Activated gamma-delta T cell treated with Interleukin-2 at 50 U/mL for 16 hours (primary cell): ENCODE results near the gene TMEM59.
"Not testable (repeated sequence)": the region's sequence is repeated elsewhere in the genome, so short reads cannot be mapped to it uniquely, and the experiment has no call there.

ENCODE experiments used
- DNase-seq: peaks from one replicate; pipeline ENCODE4 v3.0.0-alpha.2; 2020

Gene TMEM59, protein sequence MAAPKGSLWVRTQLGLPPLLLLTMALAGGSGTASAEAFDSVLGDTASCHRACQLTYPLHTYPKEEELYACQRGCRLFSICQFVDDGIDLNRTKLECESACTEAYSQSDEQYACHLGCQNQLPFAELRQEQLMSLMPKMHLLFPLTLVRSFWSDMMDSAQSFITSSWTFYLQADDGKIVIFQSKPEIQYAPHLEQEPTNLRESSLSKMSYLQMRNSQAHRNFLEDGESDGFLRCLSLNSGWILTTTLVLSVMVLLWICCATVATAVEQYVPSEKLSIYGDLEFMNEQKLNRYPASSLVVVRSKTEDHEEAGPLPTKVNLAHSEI

DNA sequence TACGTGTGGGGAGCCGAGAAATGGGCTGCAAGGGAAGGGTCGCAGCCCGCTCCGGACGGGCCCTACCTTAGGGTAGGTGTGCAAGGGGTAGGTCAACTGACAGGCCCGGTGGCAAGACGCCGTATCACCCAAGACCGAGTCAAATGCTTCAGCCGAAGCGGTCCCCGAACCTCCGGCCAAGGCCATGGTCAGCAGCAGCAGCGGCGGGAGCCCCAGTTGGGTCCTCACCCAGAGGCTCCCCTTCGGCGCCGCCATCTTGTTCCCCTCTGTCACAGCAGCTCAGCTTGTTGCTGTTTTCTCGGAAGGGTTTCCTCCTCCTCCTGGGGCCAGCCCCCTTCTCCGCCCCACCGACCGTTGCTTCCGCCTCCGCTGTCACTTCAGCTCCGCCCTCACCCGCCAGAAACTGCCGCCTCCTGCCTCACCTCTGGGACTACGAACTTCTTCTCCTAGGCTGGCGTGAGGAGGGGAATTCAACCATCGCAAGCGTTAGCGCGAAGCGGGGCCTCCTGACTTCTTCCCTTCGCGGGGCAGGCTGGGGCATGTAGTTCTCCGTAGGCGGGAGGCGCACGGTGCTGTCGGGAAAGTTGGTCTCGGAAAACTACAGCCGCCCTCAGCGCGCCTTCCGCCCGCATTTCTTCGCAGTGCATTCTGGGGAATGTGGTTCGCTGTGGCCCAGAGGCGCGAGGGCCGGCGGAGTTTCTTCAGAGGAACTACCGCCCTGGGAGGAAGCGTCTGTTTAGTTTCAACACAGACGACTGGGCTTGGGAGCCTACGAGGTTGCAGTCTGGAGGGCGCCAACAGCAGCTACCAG, at the start of gene TMEM59, which contains the start of gene TCEANC2:
TSS of gene TMEM59 (minus strand) at position 271 of the 811 bp plus-strand sequence. CDS start at position 255, 16 bp downstream.
TSS of gene TCEANC2 (plus strand) at position 675 of the 811 bp plus-strand sequence. CDS start 815 bp downstream, outside the sequence.
- DNase-seq: peak; percentile 96

DNA sequence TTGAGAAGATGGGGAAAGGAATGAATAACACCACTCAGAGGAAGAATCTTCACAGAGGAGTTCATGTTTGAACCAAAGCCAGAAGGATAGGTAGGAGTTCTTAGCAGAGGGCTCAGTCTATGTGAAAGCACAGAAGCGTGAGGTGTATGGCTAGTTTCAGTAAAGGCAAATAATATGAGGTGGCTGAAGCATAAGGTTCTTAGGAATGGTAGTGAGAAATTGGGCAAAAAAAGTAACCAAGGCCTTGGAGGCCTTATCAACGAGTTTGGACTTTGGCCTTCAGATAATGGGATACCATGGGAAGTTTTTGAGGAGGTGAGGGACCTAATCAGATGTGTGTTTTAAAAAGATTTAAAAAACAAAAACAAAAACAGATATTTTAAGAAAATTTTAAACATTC, 47.5 kb upstream of the TMEM59 start:
- no peak for DNase-seq

DNA sequence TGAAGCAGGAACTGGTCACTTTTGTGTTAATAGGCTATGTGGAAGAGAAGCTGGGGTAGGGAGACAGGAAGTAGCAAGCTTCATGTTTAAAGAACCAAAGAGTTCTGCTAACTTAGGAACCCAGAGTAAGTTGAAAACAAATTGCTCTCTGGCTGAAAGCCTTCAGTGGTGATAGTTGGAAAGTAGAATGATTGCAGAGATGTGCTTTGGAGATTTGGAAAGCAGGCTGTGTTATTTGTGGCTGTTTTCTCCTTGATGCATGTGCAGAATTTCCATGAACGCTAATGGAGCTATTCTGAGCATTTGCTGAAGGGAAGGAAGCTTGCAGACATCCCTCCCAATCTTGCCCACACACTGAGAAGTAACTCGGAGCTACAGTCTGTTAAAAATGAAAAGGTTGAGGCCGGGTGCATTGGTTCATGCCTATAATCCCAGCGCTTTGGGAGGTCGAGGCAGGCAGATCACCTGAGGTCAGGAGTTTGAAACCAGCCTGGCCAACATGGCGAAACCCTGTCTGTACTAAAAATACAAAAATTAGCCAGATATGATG, 46.1 kb upstream of the TMEM59 start:
- DNase-seq: no peak

DNA sequence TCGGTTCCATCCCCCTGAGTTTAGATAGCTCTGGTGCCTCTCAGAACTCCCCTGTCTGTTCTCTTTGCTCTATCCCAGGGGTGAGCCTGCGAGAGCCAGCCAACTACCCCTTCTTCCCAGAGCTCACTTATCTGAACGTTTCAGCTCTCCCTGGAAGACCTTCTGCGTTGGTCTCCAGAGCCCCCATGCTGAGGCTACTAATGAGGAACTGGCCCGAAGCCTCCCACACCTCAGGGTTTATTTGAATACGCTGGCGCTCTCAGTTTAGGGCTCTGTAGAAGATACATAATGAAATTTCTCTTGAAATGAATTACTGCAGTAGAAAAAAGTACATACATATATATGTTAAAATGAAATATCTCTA, 43.9 kb upstream of the TMEM59 start:
- DNase-seq: no peak

DNA sequence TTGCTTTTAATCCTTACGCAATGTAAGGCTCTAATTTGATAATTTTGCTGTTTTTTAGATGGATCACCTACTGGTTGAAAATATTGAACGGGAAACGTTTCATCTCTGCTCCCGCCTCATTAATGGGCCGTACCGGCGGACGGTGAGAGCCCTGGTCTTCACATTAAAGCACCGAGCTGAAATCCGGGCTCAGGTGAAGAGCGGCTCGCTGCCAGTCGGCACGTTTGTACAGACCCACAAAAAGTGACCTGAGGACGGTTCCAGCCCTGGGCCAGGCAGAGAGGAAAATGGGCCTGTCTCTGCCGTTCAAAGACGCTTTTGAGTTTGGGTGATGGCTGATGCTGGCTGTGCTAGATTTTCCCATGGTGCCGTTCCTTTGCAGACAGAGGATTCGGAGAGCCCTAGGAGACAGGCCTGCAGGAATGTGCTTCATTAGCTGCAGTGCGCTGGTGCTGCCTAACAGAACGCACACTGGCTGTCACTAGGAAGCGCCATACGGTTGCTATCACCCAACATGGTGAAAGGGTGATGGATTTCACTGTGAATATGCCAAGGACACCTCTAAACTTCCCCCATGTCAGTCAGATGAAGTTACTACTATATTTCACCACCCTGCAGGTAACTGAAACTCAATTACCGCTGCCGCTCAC, 43.3 kb upstream of the TMEM59 start:
- DNase-seq: no peak

DNA sequence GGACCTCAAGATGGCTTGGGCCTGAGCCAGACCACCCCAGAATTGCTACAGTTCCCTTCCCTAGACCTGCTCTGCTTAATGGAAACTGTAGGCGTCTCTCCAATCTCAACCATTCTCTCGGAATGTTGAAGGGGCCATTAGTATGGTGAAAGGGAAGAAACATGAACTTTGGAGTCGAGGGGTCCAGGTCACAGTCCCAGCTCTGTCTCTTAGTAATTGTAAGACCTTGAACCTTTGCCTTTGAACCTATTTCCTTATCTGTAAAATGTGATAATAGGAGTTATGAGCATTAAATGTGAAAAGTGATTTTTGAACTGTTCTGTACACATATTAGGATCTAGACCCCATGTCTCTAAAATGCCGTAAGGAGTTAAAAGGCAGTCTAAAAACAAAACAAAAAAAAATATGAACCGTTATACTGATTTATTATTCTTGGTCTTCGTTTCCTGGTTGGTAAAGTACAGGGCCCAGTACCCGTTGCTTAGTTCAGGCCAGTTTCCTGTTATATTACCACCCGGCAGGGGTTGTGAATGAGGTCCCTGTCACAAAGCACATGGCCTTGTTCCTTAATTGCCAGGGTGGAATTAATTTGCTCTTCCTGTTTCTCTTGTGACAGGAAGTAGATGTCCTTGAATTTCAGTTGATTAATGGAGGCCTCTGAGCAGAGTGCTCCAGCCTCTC, 42.7 kb upstream of the TMEM59 start:
- no peak for DNase-seq

DNA sequence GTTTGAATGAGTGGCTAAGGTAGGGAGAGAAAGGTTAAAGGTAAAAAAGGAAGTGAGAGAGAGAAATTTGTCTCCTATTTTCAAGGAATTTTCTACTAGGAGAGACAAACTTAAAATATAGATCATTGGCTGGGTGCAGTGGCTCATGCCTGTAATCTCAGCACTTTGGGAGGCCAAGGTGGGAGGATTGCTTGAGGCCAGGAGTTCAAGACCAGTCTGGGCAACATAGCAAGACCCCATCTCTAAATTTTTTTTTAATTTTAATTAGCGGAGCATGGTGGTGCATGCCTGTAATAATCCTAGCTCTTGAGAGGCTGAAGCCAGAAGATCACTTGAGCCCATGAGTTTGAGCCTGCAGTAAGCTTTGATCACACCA, 41.7 kb upstream of the TMEM59 start:
- DNase-seq: not testable (repeated sequence)

DNA sequence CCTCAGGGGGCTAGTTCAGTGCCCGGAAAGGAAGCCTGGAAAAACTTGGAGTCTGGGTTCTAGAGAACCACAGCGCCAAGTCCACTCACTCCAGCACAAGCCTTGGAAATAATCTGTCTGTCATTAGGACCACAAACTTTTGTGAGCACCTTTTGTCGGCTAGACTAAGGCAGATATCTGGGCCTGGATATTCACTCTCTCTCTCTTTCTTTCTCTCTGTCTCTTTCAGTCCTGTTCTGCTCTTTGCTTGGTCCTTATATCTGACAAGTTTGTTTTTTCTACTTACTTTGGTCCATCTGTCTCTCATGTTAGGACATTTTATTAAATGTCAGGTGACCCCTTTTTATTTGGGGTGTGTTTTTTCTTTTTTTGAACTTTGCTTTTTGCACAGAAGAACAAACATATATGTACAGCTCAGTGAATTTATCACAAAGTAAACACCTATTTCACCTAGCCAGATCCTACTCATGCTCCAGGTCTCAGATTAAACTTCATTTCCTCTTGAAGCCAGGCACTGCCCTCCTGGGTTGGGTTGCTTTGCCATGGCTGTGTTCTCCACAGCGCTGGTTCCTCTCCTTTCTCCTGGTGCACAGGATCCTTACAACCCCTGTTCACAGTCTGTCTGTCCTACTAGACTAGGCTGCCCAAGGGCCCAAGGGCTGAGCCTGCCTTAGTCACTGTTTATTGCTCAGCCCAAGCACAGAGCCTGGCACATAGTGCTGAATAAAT, 41.2 kb upstream of the TMEM59 start:
- no peak for DNase-seq

DNA sequence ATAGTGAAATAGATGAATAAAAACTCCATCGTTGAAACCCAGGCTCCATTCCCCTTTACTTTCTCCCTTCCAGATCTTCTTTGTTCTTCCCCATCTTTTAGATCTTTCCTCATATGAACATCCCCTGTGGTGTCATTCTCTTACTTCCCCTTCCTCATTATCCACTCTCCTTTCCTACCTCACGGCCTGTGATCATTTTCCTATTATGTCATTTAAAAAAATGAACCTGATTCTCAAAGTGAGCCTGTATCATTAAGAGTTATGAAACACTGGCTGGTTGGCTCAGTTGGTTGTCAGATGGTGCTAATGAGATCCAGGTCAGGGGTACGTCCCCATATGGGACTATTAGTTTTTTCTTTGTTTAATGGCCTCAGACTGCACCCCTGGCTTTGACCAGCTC, 38.7 kb upstream of the TMEM59 start:
- no peak for DNase-seq

DNA sequence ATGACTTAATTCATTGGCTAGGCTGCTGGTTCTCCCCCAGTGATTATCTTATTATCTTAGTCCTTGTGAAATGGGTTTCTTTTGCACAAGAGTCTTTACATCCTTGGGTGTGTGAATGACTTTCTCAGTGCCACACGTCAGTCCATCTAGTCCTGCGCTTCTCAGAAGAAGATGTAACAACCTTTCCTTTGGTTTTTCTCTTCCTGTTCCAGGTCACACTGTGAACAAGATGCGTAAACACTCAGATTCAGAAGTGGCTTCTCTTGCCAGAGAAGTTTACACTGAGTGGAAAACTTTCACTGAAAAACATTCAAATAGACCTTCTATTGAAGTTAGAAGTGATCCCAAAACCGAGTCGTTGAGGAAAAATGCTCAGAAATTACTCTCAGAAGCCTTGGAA, 35.4 kb upstream of the TMEM59 start:
- no peak for DNase-seq

DNA sequence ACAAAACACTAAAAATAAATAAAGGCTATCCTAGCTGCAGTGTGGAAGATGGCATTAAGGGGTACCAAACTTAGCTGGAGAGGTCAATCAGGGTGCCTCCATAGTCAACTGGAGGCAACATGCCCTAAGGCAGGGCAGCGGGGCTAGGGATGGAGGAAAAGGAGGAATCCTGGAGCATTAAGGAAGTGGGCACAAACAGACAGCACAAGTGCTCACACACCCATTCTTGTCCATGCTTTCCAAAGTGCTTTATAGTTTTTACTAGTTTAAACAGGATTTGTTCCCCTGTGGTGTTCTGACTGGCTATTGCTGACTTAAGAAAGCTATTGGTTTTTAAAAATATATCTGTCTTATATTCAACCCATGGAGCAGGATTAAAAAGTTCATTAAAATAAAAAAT, 33.8 kb upstream of the TMEM59 start:
- DNase-seq: no peak

DNA sequence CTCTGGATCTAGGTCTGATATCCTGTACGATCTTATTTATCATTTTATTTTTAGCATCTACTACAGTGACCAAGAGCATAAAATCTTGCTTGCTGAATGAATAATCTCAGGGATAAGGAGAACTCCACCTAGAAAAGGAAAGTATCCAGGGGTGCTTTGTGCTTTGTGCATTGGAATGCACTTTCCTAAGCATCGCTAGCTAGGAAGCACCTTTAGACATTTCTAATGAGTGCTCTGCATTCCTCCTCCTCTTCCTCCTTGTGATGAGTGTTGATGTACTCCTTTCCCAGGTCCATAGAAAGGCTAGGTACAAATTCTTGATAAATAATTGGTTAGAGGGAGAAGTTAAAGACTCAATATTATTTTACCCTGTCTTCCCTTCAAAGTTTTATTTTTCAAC, 31.8 kb upstream of the TMEM59 start:
- no peak for DNase-seq

DNA sequence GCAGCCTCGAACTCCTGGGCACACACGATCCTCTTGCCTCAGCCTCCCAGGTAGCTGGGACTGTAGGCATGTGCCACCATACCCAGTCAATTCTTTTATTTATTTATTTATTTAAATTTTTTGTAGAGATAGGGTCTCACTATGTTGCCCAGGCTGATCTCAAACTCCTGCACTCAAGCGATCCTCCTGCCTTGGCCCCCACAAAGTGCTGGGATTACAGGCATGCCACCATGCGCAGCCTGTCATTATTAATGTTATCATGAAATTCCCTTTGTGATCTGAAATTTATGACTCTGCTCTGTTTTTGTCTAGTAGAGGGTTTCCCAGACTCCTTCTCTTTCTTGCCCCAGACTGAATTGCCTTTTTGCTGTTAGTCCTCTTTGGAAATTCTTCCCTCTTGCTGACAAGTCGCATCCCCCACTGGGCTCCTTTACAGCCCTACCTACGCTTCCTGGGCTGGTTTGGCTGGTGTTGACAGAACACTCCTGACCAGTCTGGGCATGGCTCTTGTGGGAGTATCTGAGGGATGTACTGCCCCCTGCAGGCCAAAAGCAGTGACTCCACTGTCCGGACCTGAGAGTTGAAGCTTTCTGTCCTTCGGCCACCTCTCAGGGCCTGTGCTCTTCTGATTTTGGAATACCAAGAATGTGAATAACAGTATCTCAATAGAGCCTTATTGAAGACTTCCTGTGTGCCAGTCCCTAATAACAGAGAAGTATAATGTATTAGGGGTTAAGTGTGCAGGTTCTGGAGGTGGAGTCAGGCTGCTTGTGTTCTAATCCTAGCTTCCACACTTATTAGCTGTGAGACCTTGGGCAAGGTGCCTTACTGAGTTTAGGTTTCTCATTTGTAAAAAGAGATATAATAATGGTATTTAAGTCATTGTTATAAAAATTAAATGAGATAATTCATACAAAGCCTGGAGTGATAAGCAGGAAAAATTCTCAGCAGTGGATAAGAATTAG, 28.6 kb upstream of the TMEM59 start:
- peak; percentile 42 for DNase-seq

DNA sequence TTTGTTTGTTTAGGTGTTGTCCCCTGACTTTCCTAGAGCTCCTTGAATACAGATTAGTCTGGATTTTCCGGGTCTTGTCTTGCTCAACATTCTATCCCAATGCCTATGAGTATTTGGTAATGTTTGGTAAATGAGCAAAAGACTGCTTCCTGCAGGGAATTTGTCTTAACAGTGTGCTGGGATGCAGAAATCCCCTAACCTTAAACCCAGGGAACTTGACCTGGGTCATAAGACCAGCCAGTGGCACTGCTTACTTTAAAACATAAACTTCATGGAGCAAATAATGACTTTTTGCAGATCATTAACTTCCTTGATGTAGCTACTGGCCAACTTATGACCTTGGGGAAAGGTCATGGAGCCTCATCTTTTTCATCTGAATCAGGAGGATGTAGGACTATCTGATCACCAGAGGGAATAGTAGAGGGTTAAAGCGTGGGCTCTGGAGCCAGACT, 27.6 kb upstream of the TMEM59 start:
- DNase-seq: no peak

DNA sequence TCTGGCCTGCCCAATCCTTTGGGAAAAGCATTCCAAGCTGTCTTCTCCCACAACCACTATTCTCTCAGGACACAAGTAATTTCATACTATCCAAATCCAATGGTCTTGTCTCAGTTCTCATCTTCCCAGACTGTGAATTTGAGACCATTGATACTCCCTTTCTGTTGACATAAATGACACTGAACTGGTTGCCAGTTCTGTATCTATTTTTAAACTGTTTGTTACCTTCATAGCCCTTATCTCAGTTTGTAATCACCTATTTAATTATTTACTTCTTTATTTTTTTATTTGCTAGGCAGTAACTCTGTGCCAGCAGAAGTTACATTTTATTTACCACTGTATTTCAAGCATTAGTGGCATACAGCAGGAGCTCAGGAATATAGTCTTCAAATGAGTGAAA, 24.4 kb upstream of the TMEM59 start:
- no peak for DNase-seq

DNA sequence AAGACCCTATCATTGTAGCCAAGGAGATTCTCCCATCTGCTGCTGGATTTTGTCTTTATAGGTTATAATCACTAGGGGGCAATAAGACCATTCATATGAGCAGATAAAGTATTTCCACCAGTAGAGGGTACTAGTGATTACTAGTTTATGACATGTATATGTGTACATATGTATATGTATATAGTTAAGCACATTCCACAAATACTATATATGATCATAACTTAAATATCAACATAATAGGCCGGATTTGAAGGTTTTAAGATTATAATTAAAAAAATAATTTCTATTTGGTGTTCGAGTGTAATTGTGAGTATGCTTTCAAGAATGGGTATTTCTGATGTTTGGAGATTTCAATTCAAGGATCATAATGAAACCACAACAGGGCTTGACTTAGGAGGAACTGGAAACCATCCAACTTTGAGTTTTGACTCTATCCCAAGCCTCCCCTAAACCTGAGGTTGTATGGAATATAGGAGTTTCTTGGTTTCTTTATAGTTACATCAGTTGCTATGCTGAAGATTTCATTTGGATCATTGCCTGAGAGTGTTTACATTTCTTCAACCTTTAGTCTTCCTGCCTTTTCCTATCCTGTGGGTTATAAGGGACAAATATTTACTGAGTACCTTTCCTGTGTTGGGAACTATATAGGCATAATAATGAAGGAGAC, 17.3 kb upstream of the TMEM59 start:
- DNase-seq: no peak

DNA sequence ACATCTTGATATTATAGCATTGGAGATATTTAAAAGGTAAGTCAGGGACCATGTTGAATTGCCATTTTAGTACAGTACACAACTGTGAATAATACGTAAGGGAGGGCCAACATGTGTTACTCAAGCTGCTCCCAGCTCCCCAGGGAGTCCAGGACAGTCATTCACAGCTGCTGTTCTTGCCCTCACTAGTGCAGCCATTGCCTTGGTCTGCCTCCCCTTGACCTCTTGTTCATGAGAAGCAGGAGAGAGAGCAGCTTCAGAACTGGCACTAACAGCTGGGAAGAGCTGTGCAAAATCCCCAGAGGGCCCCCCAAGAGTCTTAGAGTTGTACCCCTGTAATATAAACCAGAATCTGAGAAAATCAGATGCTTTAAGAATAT, 16.8 kb upstream of the TMEM59 start:
- DNase-seq: no peak

DNA sequence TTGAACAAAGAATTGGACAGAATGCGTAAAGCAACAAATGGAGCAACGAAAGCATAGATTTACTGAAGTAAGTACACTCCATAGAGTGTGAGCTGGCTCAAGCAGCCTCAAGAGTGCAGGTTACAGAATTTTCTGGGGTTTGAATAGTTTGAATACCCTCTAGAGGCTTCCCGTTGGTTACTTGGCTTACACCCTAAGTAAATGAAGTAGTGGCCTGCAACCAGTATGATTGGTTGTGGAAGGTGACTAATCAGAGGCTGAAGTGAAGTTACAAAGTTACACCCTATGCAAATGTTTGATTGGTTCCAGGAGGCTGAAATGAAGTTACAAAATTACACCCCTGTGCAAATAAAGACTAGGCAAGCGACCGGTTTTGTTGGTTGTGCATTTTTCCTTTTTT, 11.3 kb upstream of the TMEM59 start:
- DNase-seq: no peak

DNA sequence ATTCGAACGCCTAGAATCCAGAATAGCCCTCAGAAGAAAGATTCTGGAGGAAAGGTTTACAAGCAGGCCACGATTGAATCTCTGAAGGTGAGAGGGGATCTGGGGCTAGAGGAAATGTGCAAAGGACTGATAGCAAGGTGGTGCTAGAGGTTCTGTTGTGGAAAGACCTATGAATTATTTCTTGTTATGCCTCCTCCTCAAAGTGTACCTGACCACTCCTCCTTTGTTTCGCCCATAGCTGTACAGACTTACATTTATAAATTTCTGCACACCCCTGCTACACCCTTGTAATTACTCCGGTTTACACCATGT, 1.4 kb upstream of the TMEM59 start:
- no peak for DNase-seq

DNA sequence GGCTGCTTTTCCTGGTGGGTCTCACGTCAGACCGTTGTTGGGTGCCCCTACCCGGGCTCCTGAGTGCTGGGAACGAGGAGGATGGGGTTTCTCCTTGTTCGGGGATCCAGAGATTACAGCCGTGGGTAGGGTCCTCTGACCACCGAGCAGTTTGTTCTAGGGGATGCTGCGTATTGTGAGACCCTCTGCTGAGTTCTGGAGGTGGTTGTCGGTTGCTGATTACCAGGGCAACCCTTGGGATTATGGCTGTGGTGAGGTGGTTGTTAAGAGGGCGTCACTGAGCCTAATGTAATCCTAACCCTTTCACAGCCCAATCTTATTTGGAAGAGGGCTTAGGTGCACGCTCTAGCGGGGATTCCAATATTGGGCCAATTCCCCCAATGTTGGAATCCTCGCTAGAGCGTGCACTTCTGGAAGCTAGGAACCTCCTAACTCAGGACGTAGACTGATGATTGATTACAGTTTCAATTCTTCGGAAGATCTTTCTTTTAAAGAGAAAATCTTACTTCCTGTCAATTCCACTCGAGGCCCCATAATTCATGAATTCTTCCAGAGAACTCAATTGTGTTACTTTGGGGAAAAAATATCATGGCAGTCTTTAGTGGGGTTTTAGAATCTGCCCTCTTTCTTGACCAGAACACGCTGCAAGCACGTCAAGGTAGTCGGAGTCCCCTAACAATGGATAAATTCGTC, 887 bp upstream of the TMEM59 start:
- no peak for DNase-seq
